K562 (cell line): ENCODE measurements around the gene RXFP1. TPM values are rescaled to one million over a fixed set of nuclear protein-coding genes. Genes with fewer than 3 reads are reported as not detected.

ENCODE experiments used
- CEBPG ChIP-seq, 3 experiments: fragments of 200-800 bp in 1 of 3; sonication (Bioruptor generic) in 1 of 3; sonication (generic) in 1 of 3; formaldehyde crosslinking in 1 of 3; IDR thresholded peaks in 2 of 3; conservative IDR thresholded peaks in 1 of 3; 2 replicates each; pipeline versions ENCODE4 v1.6.1 to v1.8.0; 2016 to 2022; ENCODE audit warnings: missing compliant biosample characterization in 2 of 3, missing genetic modification characterization in 2 of 3, mild to moderate bottlenecking in 1 of 3, missing genetic modification reagents in 1 of 3
- NBN ChIP-seq: fragments of 450-650 bp; IDR thresholded peaks from 2 replicates; pipeline ENCODE4 v1.6.1; 2016; ENCODE audit warnings: low read depth, mild to moderate bottlenecking
- RBM25 ChIP-seq: fragments of 200-400 bp; formaldehyde crosslinking; IDR thresholded peaks from 2 replicates; pipeline ENCODE4 v1.6.1; 2018; ENCODE audit warnings: low read length, low read depth, moderate library complexity; ENCODE audit not compliant: severe bottlenecking
- TCFL5 ChIP-seq: fragments of 250-450 bp; sonication (Bioruptor Pico); conservative IDR thresholded peaks from 2 replicates; pipeline ENCODE4 v1.6.1; 2021; ENCODE audit warnings: mild to moderate bottlenecking, moderate library complexity, matching md5 sums
- ZFP36 ChIP-seq: fragments of 150-350 bp; IDR thresholded peaks from 2 replicates; pipeline ENCODE4 v1.6.1; 2018; ENCODE audit warnings: low read length, low read depth; ENCODE audit not compliant: partially characterized antibody
- polyA plus RNA-seq, 8 experiments: library from polyadenylated mRNA; depleted of rRNA in 4 of 8; stranded (reverse) in 5 of 8; unstranded in 3 of 8; fragments of >200 nt; fragmentation: Nextera tagmentation in 2 of 8; fragmentation: Illumina TruSeq in 1 of 8; extraction: Ambion mirVana in 2 of 8; extraction: Trizol in 1 of 8; gene quantifications; 2 replicates each; pipeline versions ENCODE4 v1.2.1 to v1.2.3, GENCODE V29; 2011 to 2014; ENCODE audit warnings: inconsistent platforms in 1 of 8, missing spikeins in 1 of 8
- total RNA-seq, 7 experiments: library from RNA; depleted of rRNA in 6 of 7; stranded (reverse); fragments of >200 nt in 6 of 7; fragmentation: Illumina TruSeq in 2 of 7; extraction: Trizol in 2 of 7; gene quantifications; 2 replicates each; pipeline versions ENCODE4 v1.2.1 to v1.2.3, GENCODE V29; 2011 to 2021; ENCODE audit warnings: low replicate concordance in 1 of 7
- TF ChIP-seq, protein P1 (sequence below), 2 experiments: fragments of 450-650 bp; IDR thresholded peaks; 2 replicates each; pipeline ENCODE4 v1.6.1; 2018; ENCODE audit warnings: mild to moderate bottlenecking in 2 of 2, low read depth in 1 of 2; ENCODE audit not compliant: partially characterized antibody in 2 of 2
- TF ChIP-seq, protein P2 (sequence below), 2 experiments: fragments of 450-650 bp in 1 of 2; sonication (generic) in 1 of 2; formaldehyde crosslinking in 1 of 2; IDR thresholded peaks; 2 replicates each; pipeline versions ENCODE4 v1.7.1 to v1.9.0; 2016 to 2022; ENCODE audit warnings: inconsistent platforms in 1 of 2, mild to moderate bottlenecking in 1 of 2, missing genetic modification reagents in 1 of 2

RXFP1 gene
- total and polyA plus RNA-seq, 9 of the 15 experiments (the other 6 are each of a cell fraction or from before 2014, with no cell fraction given): 0.03 to 0.06 (median 0.04) TPM; not detected in 6

DNA sequence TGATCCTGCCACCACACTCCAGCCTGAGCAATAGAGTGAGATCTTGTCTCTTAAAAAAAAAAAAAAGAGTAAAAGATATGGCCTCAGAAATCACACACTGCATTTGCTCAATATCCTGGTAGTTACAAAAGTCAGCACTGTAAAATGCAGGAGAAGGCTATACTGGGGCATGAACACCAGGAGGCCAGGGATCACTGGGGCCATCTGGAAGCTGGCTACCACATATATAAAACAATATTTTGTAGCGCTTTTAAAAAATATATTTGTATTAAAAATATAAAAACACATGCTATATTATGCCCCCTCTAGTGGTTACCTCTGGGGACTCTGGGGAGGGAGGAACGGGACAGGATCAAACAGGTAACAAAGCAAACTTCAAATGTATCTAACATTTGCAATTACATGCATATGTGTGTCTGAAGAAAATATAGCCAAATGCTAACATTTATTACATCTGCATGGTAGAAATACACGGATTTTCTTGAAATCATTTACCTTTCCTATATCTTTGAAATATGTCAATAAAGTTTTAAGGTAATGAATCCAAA lies 146.0 kb downstream of the RXFP1 start (continued):
- TF ChIP-seq, protein P1, sequence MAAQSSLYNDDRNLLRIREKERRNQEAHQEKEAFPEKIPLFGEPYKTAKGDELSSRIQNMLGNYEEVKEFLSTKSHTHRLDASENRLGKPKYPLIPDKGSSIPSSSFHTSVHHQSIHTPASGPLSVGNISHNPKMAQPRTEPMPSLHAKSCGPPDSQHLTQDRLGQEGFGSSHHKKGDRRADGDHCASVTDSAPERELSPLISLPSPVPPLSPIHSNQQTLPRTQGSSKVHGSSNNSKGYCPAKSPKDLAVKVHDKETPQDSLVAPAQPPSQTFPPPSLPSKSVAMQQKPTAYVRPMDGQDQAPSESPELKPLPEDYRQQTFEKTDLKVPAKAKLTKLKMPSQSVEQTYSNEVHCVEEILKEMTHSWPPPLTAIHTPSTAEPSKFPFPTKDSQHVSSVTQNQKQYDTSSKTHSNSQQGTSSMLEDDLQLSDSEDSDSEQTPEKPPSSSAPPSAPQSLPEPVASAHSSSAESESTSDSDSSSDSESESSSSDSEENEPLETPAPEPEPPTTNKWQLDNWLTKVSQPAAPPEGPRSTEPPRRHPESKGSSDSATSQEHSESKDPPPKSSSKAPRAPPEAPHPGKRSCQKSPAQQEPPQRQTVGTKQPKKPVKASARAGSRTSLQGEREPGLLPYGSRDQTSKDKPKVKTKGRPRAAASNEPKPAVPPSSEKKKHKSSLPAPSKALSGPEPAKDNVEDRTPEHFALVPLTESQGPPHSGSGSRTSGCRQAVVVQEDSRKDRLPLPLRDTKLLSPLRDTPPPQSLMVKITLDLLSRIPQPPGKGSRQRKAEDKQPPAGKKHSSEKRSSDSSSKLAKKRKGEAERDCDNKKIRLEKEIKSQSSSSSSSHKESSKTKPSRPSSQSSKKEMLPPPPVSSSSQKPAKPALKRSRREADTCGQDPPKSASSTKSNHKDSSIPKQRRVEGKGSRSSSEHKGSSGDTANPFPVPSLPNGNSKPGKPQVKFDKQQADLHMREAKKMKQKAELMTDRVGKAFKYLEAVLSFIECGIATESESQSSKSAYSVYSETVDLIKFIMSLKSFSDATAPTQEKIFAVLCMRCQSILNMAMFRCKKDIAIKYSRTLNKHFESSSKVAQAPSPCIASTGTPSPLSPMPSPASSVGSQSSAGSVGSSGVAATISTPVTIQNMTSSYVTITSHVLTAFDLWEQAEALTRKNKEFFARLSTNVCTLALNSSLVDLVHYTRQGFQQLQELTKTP (IDR thresholded peaks at IDR 0.05; ENCODE audit: low read depth in 1 of 2, partially characterized antibody in 2 of 2): no peak
- TF ChIP-seq, protein P2, sequence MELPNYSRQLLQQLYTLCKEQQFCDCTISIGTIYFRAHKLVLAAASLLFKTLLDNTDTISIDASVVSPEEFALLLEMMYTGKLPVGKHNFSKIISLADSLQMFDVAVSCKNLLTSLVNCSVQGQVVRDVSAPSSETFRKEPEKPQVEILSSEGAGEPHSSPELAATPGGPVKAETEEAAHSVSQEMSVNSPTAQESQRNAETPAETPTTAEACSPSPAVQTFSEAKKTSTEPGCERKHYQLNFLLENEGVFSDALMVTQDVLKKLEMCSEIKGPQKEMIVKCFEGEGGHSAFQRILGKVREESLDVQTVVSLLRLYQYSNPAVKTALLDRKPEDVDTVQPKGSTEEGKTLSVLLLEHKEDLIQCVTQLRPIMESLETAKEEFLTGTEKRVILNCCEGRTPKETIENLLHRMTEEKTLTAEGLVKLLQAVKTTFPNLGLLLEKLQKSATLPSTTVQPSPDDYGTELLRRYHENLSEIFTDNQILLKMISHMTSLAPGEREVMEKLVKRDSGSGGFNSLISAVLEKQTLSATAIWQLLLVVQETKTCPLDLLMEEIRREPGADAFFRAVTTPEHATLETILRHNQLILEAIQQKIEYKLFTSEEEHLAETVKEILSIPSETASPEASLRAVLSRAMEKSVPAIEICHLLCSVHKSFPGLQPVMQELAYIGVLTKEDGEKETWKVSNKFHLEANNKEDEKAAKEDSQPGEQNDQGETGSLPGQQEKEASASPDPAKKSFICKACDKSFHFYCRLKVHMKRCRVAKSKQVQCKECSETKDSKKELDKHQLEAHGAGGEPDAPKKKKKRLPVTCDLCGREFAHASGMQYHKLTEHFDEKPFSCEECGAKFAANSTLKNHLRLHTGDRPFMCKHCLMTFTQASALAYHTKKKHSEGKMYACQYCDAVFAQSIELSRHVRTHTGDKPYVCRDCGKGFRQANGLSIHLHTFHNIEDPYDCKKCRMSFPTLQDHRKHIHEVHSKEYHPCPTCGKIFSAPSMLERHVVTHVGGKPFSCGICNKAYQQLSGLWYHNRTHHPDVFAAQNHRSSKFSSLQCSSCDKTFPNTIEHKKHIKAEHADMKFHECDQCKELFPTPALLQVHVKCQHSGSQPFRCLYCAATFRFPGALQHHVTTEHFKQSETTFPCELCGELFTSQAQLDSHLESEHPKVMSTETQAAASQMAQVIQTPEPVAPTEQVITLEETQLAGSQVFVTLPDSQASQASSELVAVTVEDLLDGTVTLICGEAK (IDR thresholded peaks at IDR 0.05): peak; percentile 61
- TF ChIP-seq, protein P2 (CRISPR knock-in tag; IDR thresholded peaks at IDR 0.05): no peak
- TF ChIP-seq RBM25: peak; percentile 21
- TF ChIP-seq ZFP36: peak; percentile 83
- TF ChIP-seq NBN: 0 out of 2 replicates have a peak, but pooled peaks have one; percentile 48
- TF ChIP-seq TCFL5 (CRISPR knock-in tag): no peak
- TF ChIP-seq CEBPG (CRISPR knock-in tag; IDR thresholded peaks at IDR 0.05): no peak
- 0 out of 4 replicates have a peak, but pooled peaks of 1 of the 2 experiments have one; percentile 19 for TF ChIP-seq CEBPG (tag; conservative IDR thresholded peaks at IDR 0.05 in 1 of 2, IDR thresholded peaks at IDR 0.05 in 1 of 2)
